Bronchus fibroblast of lung (primary cell): ENCODE data around the gene PLD2. TPM values are rescaled to one million over a fixed set of nuclear protein-coding genes. Genes with fewer than 3 reads are reported as not detected.

Experiments used
- total RNA-seq: library from RNA; depleted of rRNA; stranded (reverse); fragments of >200 nt; gene quantifications from 2 replicates; pipeline ENCODE4 v1.2.3, GENCODE V29; 2015

Gene PLD2
- total RNA-seq, result 12.1 and 14.3 TPM in 2 replicates

DNA sequence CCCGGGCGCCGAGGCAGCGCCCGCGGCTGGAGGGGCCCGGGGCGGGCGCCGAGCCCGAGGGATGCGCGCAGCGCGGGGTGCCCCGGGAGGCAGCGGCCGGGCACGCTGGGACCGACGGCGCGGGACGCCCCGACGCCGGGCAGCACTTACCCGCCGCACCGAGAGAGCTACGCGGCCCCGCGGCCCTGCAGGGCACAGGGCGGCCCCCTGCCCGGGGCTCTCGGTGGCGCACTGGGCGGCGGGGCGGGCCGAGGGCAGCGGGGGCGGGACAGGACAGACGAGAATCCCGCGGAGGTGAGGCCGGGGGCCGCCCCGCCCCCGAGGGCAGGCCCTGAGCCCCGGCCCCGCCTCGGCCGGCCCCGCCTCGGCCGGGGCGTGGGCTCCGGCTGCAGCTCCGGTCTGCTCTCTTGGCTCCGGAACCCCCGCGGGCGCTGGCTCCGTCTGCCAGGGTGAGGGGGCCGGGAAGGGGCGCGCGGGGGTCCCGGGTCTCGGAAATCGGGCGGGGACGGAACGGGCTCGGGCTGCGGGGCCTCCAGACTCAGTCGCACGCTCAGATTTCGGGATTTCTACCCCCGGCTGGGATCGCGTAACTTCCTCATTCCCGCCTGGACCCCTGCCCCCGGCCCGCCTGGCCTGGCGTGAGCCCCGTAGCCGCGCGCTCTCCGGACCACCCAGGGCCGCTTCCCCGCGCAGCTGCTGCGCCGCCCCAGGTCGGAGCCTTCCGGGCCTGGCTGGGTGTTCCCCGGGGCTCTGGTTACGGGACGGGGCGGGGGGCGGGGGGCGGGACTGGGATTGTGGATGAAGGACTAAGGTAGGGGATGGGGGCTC lies at the start of gene PLD2:
PLD2 (plus strand) TSS at position 376 of the 828 bp plus-strand sequence. CDS start 621 bp downstream, outside the sequence.

GRCh38 chr17:4771519-4772234 lies 35.3 kb upstream of the PLD2 start, which contains the start of gene TM4SF5:
Gene TM4SF5, plus strand, starts transcription at chr17:4771886. Its CDS starts 37 bp downstream, at chr17:4771923.

DNA sequence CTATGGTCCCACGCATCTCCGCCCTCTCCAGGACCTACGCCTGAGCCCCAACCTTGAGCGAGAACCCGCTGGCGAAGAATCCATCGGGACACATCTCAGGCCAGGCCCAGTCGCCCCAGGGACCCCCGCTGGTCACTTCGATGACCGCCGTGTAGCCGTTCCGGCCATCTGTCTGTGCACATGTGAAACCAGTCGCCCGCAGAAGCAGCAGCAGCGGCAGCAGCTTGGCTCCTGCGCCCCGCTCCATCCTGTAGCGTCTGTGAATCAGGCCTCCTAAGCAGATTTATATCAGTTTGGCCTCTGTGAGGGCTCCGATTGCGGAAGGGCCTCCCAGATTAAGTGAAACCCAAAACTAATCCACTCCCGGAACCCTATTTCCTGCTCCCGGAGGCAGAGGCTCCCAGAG lies 20.8 kb upstream of the PLD2 start, which contains the start of gene VMO1:
VMO1 (minus strand) TSS at position 259 of the 406 bp plus-strand sequence; CDS start at position 247, 12 bp downstream.

GRCh38 chr17:4788807-4789700 lies 17.9 kb upstream of the PLD2 start, which contains the start of gene GLTPD2:
Gene GLTPD2, plus strand, starts transcription at chr17:4788964. Its CDS starts 48 bp downstream, at chr17:4789012.

DNA sequence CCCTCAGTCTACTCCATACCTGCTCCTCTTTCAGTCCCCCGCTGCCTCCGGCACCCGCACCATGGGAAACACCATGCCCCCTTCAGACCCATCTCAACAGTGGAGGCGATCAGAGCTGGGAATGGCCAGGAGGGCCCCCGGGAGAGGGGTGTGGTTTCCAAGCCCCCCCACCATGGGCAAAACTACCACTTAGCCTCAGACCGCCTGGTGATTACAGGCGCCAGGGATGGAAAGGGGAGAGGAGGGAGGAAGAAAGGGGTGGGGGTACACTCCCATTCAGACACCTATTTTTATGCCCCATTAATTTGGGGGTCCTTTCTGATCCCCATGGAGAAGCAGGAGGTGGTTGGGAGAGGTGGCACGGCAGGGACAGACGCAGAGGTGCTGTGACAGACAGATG lies 4.7 kb upstream of the PLD2 start, which contains the start of gene C17orf114:
C17orf114 (minus strand) TSS at position 101 of the 400 bp plus-strand sequence.

GRCh38 chr17:4833178-4833940 lies 26.4 kb downstream of the PLD2 start, which contains the start of gene MINK1:
Gene MINK1, plus strand, starts transcription at chr17:4833340. Its CDS starts 244 bp downstream, at chr17:4833584.

Other genes with a start within 250 kb of the PLD2 start
- not detected in 2 replicates for gene GGT6, start 246.6 kb upstream of the PLD2 start, total RNA-seq
- 0.15 TPM in 1 of 2 replicates, not detected in the other for gene SMTNL2, start 222.6 kb upstream of the PLD2 start, total RNA-seq
- not detected in 2 replicates for gene ALOX15, start 165.5 kb upstream of the PLD2 start, total RNA-seq
- gene PELP1, start 103.0 kb upstream of the PLD2 start, total RNA-seq, result 25.7 and 35.5 TPM in 2 replicates
- gene ARRB2, start 96.5 kb upstream of the PLD2 start, total RNA-seq, result 8.6 and 12.9 TPM in 2 replicates
- gene MED11, start 75.7 kb upstream of the PLD2 start, total RNA-seq, result 19.8 and 23.9 TPM in 2 replicates
- not detected in 2 replicates for gene ZMYND15, start 67.3 kb upstream of the PLD2 start, total RNA-seq
- gene CXCL16, start 67.2 kb upstream of the PLD2 start, total RNA-seq, result 0.34 and 0.59 TPM in 2 replicates
- not detected in 2 replicates for gene TM4SF5, start 35.3 kb upstream of the PLD2 start, total RNA-seq
- 0.50 TPM in 1 of 2 replicates, not detected in the other for gene VMO1, start 20.8 kb upstream of the PLD2 start, total RNA-seq
- not detected in 2 replicates for gene GLTPD2, start 18.2 kb upstream of the PLD2 start, total RNA-seq
- gene PSMB6, start 11.0 kb upstream of the PLD2 start, total RNA-seq, result 280 and 286 TPM in 2 replicates
- gene MINK1, start 26.2 kb downstream of the PLD2 start, total RNA-seq, result 13.8 and 14.5 TPM in 2 replicates
- gene C17orf107, start 92.4 kb downstream of the PLD2 start, total RNA-seq, result 2.5 and 4.0 TPM in 2 replicates
- gene CHRNE, start 95.9 kb downstream of the PLD2 start, total RNA-seq, result 0.74 and 1.2 TPM in 2 replicates
- gene GP1BA, start 125.1 kb downstream of the PLD2 start, total RNA-seq, result not detected in 2 replicates
- gene SLC25A11, start 132.9 kb downstream of the PLD2 start, total RNA-seq, result 66.7 and 77.0 TPM in 2 replicates
- gene RNF167, start 133.1 kb downstream of the PLD2 start, total RNA-seq, result 50.3 and 53.8 TPM in 2 replicates
- gene PFN1, start 141.4 kb downstream of the PLD2 start, total RNA-seq, result 2,381 and 2,852 TPM in 2 replicates
- gene ENO3, start 144.0 kb downstream of the PLD2 start, total RNA-seq, result 0.74 and 1.8 TPM in 2 replicates
- gene SPAG7, start 160.7 kb downstream of the PLD2 start, total RNA-seq, result 59.6 and 59.9 TPM in 2 replicates
- 18.7 and 20.3 TPM in 2 replicates for gene CAMTA2, start 180.5 kb downstream of the PLD2 start, total RNA-seq
- 0.17 and 0.74 TPM in 2 replicates for gene INCA1, start 190.4 kb downstream of the PLD2 start, total RNA-seq
- 39.5 and 44.4 TPM in 2 replicates for gene KIF1C, start 190.8 kb downstream of the PLD2 start, total RNA-seq
- gene SLC52A1, start 228.3 kb downstream of the PLD2 start, total RNA-seq, result 0.15 TPM in 1 of 2 replicates, not detected in the other